ENCODE results near the gene ERGIC1.
"Not testable (repeated sequence)": the region's sequence is repeated elsewhere in the genome, so short reads cannot be mapped to it uniquely, and the experiment has no call there.

The ERGIC1 gene

DNA sequence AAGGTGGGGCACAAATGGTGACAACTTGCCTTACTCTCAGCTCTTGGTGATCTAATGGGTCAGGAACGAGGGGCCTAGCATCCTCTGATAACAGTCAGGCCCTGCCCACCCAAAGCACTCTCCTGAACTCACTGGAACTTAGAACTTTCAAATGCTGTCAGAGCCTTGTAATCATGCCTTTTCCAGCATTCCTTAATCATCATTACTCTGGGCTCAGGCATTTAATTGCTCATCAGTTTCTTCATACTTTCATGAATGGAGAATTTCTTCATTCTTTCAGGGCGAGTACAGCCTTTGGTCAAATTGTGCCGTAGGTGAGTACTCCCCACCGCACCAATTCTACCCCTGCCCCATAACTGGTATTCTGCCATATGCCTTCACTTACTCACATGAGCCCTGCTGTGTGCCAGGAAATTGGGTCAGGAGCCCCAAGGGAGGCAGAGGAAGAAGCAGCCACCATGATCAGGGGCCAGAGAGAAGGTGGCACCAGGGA, 32.8 kb upstream of the ERGIC1 start:
- DNase-seq: no peak

- DNase-seq: no peak
Measured at GRCh38 chr5:172802112-172802511, 31.9 kb upstream of the ERGIC1 start.

DNA sequence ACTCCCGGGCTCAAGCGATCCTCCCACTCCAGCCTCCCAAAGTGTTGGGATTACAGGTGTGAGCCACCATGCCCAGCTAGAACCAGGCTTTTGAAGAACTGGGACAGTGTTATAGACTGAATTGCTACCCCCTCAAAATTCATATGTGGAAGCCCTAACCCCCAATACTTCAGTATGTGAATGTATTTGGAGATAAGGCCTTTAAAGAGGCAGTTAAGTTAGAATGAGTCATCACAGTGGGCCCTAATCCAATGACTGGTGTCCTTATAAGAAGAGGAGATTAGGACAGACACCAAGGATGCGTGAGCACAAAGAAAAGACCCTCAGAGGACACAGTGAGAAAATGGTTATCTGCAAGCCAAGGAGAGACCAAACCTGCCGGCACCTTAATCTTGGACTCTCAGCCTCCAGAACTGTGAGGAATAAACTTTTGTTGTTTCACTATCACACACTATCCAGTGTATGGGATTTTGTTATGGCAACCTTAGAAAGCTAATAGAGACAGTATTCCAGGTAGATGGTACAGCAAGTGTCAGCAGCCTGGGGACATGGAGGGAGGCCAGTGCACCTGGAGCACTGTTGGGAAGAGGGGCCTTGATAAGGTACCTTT, 31.4 kb upstream of the ERGIC1 start:
- no peak for DNase-seq

- no peak for DNase-seq
Measured at GRCh38 chr5:172805018-172805683, 28.9 kb upstream of the ERGIC1 start.

DNA sequence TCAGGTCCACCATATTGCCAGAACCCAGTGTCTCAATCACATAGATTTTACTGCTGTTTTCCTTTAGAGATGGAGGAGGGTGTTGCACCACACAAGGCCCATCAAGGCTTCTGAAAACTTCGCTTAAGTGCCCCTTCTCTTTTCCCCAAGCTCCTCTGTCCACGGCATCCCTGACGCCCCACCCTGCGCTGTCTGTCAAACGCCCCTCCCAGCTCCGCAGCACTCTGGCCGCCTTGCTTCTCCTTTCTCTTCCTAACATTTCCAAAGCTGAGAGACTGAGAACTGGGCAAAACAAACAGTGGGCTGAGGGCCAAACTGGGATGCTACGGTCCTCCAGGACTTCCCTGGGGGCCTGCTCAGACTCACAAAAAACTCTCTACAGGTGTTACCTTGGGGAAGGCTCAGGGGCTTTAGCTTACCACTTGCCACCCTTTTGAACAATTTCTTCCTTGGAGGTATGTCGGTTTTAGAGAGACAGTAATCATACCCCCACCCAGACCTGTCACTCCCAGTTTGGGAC, 28.3 kb upstream of the ERGIC1 start:
- DNase-seq: no peak

DNA sequence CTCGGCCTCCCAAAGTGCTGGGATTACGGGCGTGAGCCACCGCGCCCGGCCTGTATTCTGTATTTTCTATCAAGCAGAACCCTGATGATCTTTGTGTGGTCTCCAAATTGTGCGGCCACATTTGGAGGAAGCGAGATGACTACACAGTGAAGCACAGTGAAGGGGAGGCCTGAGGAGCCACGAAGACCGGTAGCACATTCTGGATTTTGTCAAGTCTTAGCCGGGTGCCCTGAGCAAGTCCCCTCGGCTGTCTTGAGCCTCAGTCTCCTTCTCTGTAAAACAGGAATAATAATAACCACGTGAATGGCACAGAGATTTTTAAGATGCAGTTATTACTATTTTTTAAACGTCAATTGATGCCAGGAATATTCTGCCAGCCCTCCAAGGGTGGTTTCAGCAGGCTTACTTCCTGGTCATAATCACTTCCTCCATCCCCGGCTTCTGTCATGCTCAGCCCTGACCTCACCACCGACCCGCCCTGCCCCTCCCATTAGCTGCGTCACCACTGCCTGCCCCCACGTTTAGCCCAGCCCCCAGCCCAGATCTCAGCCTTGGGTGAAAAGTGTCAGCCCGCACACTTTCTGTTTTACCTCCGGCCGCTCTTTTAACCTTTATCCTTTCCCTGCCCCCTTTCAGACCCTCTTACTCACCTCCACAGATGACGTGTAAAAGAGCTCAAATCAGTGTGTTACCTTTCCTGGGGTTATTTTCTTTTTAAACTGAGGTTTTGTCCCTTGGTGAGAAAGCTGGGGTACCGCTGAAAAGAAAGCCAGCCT, 27.0 kb upstream of the ERGIC1 start:
- no peak for DNase-seq

GRCh38 chr5:172807766-172808311, 26.2 kb upstream of the ERGIC1 start:
- no peak for DNase-seq

- DNase-seq: no peak
Measured at GRCh38 chr5:172809774-172810173, 24.3 kb upstream of the ERGIC1 start.

DNA sequence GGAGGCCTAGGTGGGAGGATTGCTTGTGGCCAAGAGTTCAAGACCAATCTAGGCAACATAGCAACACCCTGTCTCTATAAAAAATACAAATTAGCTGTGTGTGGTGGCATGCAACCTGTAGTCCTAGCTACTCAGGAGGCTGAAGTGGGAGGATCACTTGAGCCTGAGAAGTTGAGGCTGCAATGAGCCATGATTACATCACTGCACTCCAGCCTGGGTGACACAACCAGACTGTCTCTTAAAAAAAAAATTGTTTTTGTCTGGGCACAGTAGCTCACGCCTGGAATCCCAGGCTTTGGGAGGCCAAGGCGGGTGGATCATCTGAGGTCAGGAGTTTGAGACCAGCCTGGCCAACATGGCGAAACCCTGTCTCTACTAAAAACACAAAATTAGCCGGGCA, 23.1 kb upstream of the ERGIC1 start:
- DNase-seq: not testable (repeated sequence)

DNA sequence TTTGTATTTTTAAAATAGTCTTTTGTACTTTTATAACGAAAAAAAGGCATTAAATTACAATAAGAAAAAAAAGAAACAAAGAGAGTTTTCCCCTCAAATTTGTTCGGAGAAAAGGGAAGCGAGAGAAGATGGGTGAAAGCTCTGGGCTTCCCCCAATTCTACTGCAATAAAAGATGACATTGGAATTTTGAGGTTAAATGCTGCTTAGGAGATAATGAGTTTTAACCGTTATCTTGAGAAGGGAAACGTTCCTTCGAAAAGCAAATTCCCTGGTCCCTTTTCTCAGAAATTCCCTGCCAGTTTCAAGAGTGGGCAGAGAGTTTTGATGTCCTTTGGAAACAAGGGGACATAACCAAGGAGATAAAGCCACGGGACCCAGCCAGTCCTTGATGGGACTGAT, 18.4 kb upstream of the ERGIC1 start:
- DNase-seq: no peak

DNA sequence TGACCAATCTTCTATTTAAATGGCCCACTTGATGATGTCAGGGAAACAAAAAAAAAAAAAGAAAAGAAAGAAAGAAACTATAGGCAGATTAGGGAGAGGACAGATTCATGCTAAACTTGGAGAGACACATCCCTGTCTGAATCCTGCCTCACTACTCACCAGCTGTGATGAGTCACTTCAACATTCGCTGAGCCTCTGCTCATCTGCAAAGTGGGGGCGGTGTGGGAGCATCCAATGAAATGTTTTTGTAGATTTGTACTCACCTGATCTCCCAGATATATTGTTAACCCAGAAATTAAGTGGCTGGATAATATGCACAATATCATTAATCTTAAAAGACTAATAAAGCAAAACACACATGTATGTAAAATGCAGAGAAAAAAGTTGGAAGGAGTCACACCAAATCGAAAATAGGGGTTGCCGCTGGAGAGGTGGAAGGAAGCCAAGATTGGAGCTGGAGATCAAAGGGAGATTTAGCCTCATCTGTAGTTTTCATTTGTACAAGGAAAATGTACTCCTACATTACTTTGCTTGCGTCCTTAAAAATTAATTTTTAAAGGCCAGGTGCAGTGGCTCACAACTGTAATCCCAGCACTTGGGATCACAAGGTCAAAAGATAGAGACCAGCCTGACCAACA, 17.0 kb upstream of the ERGIC1 start:
- no peak for DNase-seq

GRCh38 chr5:172817664-172818063, 16.4 kb upstream of the ERGIC1 start:
- no peak for DNase-seq

GRCh38 chr5:172818081-172818480, 16.0 kb upstream of the ERGIC1 start:
- no peak for DNase-seq

DNA sequence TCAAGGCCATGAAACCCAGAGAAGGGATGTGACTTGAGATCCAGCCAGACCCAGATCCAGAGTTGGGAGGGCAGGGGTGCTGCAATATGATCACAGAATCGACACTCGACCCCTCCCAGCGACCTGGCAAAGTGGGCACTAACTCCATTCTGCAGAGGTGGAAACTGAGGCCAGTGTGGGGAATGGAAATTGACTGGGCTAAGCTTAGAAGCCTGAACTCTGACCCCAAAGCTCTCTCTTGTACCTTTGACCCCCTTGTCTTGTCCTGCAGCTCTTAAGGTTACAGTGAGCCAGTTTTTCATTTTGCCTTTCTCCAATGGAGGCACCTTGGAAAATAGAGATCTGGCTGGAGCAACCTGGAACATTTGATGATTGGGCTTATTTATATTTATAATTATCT, 14.5 kb upstream of the ERGIC1 start:
- DNase-seq: no peak

- DNase-seq: no peak
Measured at GRCh38 chr5:172820046-172820767, 13.8 kb upstream of the ERGIC1 start.

DNA sequence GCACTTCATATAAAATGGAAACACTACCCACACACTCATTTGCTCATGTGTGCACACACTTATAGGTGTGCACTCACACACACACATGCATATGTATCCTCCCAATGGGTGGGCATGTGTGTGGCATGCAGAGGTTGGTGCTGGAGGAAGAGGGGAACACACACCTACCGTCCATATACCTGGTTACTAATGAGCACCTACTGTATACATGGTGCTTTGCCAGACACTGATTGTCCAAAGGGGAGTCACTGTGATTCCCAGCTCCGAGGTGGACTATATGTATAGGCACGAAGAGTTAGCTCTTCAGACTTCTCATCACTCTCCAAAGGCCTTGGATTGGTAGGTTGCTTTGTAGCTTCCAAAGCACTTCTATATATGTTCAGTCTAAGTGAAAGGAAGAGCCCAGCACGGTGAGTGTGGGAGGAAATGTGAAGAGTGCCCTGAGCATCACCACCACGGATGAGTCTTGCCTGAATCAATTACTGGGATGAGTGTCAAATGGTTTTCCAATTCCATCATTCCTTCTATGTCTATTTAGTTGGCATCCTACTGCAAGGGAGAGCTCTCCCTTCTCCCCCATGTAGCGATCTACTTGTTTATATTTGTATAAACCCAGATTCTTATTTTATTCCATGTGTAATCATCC, 12.6 kb upstream of the ERGIC1 start:
- no peak for DNase-seq

DNA sequence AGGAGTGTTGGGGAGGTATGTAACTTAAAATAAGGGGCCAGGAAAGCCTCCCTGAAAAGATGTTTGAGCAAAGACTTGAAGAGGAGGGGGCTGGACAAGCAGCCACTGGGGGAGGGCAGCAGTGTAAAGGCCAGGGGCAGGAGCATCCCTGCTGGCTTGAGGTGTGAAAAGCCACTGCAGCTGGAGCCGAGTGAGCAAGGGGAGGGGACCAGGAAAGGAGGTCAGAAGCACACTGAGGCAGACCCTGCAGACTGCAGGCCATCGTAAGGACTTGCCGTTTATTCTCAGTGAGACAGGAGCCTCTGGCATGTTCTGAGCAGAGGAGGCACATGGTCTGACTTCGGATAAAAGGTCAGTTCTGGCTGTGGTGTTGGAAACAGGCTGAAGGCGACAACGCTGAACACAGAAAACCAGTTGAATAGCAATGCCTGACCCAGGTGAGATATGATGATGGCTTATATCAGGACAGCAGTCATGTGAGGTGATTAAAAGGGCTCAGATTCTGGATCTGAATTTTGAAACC, 10.2 kb upstream of the ERGIC1 start:
- DNase-seq: no peak

DNA sequence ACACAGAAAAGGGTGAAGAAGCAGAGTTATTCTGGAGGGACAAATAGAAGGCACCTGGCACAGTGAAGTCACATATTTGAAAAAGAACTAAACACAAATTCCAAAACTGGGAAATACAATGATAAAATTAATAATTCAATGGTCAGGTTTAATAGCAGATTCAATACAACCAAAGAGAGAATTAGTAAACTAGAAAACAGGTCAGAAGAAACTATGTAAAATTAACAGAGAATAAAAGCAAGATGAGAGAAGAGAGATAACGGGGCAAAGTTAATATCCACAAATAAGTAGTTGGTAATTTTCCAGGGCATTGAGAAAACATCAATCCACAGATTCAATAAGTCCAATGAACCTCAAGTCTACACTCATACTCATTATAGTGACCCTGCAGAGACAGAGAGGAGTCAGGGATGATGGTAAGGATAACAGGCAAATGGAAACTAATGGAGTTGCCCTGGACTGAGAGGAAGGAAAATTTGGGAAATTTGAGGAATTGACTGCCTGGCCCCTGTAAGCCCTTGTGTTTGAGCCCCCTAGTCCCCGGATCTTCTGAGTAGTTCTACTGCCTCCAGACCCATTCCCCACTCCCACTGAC, 8.3 kb upstream of the ERGIC1 start:
- no peak for DNase-seq

GRCh38 chr5:172827841-172828240, 6.2 kb upstream of the ERGIC1 start:
- no peak for DNase-seq

DNA sequence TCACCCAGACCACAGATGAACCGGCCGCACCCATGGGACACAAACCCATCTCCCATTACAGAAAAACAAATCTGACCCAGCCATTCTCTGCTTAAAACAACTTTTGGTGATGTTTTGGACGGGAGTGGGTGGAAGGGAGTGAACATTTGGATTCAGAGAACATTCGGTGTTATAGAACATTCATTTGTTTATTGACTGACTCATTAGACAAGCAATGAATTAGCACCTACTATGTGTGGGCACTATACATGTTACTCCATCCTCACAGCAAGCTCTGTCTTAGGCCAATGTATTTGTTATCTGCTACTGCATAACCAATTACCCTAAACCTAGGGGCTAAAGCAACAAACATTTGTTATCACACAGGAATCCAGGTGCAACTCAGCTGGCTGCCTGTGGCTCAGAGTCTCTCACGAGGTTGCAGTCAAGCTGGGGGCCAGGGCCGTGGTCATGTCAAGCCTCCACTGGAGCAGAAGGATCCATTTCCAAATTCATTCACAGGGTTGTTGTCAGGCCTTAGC, 5.1 kb upstream of the ERGIC1 start:
- DNase-seq: no peak

DNA sequence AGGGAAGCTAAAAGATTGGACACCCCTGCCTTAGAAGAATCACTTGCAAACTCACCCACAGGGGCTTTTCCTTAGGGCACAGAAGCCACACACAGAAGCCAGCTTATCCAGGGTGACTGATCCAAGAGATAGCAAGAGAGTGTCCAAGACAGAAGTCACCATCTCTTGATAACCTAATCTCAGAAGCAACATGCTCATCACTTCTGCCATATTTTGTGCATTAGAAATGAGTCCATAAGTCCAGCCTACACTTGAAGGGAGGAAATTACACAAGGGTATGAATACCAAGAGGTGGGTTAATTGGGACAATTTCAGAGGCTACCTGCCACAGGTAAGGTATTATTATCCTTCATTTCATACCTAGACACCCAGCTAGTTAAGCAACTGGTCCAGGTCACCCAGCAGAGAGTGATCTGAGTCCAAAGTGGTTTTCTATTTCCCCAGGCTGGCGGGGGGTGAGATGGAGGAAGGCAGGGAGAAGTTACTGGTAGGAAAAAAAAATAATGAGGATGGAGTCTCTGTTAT, 3.7 kb upstream of the ERGIC1 start:
- no peak for DNase-seq
